A549 treated with AZD9567 at 1 μM for 4 hours (cell line): ENCODE measurements around the gene MRPL53. TPM values are rescaled to one million over a fixed set of nuclear protein-coding genes. Genes with fewer than 3 reads are reported as not detected.

Experiments
- total RNA-seq: library from RNA; stranded (reverse); fragments of 200-300 nt; extraction: Qiagen RNA extraction; gene quantifications from 5 replicates; pipeline ENCODE4 v1.2.3, GENCODE V29; 2022; ENCODE audit not compliant: insufficient read depth

MRPL53 gene
- 98.3 to 143 TPM (median 142 TPM) in 5 replicates for total RNA-seq

DNA sequence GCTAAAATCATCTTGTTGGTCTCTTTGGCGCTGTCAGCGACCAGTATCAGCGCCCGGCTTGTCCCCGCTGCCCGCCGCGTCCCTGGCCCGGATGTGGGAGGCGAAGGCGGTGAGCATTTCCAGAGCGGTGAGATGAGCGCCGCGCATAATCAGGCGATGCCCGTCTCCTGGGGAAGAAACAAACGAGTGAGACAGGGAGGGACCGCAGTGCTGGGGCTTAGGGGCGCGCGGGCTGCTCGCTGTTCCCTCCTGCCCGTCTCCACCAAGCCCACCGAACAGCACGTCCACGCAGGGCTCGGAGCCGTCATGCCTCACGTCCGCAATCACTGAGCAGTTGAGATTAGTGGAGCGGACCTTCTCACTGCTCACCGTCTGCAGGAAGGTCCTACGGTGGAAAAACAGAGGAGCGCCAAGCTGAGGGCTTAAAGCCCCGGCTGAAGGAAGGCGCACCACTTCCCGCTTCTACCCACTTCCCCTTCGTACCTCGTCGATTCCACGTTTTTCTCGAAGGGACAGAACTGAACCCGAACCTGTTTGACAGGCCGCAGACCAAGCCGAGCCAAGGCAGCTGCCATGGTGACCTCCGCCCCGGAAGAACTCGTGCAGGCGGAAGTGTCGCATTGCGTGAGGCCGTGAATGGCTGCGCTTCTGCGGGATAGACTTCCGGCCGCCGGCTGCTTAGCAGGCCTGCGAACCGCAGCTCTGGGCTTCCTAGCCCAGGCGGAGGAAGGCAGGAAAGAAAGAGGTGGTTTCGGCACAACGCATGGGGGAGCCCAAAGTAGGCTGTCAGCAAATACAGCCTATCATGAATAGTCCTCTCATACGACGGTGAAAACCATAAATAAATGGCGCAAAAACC, at the start of gene MRPL53:
Gene MRPL53, minus strand, starts transcription at position 595 of the 859 bp plus-strand sequence. Its CDS starts 20 bp downstream, at position 575.

DNA sequence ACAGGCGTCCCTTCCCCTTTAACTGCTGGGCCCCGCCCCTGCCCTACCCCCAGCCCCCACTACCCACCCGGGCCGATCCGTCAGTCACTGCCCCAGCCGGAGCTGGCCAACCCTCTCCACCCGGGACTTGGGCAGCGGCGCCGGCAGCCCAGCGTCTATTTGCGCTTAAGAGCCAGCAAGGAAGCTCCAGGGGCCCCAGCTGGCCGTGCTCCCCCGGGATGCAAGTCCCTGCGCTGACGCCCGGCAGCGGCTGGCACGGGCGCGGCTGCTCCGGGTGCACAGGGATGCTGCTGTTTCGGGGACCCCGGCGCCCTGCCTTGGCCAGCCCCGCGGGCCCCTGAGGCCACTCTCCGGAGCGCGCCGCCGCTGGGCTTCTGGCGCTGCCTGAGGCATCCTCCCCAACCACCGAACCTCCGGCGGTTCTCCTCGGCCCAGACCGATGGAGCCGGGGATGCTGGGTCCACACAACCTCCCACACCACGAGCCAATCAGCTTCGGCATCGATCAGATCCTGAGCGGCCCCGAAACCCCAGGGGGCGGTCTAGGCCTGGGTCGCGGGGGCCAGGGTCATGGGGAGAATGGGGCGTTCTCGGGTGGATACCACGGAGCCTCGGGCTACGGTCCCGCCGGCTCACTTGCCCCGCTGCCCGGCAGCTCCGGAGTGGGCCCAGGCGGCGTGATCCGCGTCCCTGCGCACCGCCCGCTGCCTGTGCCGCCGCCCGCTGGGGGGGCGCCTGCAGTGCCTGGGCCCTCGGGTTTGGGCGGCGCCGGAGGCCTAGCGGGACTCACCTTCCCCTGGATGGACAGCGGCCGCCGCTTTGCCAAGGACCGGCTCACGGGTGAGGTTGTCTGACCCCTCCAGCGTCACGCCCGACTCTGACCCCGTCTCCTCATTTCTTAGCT, 42.1 kb upstream of the MRPL53 start, which contains the start of gene TLX2:
Gene TLX2, plus strand, starts transcription at position 83 of the 903 bp plus-strand sequence. Its CDS starts 357 bp downstream, at position 440.

DNA sequence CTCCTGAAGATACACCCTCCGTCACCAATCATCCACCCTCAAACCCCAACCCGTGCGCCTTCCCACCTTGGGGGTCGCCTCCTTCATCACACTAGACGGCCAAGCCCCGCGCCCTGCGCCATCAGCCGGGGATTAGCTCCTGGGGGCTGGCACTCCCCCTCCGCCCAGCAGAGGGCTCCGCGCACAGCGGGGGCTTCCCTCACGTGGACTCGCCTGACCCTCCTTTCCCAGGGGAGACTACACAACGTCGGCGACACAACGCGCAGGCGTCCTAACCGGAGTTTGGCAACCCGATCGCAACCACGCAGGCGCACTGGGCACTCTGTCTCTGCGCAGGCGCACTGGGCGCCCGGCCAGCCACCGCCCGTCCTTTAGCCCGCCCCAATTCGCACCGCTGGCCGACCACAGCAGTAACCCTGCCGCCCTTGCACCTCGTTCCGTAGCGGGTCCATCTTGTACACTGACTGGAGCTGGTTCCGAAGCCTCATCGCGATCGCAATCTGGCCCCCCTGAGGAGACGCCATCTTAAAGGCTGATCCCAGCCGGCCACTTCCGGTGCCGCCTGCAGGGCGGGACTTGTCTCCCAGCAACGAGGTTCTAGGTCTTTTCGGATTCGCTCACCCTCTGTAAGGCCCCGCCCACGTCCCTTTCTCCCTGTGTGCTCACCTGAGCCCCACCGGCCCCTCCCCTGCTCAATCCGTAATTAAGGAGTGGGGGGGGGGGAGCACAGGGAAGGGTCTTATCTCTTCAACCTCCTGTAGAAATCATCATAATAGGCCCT, 34.9 kb upstream of the MRPL53 start, which contains the start of gene PCGF1:
Gene PCGF1, minus strand, starts transcription at position 551 of the 781 bp plus-strand sequence. Its CDS starts 27 bp downstream, at position 524.

DNA sequence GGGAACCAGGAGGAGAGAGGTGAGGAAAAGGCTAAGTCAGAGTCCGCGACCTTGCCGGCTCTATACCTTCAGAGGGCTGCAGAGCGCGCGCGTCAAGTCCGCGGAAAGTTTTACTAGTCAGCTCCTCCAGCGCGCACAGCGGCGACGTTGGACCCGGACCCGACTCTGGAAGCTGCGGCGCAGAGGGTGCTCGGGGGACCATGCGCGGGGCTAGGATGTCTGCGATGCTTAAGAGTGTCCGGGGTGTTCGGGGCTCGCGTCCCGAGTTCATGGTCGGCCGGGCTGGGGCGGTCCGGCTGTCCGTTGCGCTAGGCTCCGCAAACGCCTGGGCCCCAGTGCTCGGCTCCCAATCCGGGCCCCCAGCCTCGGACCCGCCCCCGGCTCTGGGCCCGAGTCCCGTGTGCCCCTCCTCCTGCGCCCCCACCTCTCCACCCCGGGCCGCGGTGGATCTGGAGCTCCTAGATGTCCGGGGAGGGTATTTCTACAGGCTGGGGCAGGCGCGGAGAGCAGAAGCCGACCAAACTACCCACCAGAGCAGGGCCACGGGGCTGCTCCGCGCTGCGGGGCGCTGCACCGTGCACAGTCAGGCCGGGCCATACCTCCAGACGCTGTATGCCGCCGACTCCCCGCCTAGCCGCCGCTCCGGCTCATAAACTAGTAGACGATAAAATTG, 26.9 kb upstream of the MRPL53 start, which contains the start of gene LBX2:
Gene LBX2, minus strand, starts transcription at position 337 of the 673 bp plus-strand sequence. Its CDS starts 66 bp downstream, at position 271.

DNA sequence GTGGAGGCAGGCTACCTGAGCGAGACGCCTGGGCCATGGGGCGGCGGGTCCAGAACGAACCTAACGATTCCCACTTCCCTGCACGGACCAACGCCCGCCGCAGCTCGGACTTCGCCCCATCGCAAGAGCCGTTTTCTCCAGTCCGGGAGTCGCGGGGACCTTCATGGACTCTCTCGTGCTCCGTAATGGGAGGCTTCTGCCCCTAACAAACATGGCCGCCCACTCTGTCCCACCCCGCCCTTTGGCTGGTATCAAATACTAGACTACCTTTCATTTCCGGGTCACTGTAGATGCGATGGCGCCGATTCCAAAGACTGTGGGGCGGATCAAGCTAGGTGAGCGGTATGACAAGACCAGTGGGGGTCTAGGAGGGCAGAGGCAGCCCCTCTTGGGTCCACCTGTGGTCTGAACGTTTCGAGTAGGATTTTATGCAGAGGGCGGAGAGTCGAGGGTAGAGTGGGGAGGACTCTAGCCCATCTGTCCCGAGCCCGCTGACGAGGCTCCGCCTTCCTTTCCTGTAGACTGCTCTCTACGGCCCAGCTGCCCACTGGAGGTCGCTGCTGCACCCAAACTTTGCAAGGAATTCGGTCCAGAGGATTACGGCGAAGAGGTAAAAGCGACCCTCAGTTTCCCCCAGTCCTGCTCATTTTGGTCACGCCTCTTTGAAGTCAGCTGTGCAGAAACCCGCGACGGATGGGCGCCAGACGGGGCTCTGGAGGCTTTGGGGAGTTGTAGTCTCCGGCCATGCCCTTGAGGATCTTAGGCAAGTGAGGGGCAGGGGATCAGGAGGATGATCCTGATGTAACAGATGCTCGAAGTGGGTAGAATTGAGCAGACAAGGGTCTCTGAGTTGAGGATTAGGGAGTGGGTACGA, 10.6 kb upstream of the MRPL53 start, which contains the start of the genes CCDC142 and TTC31:
Gene CCDC142, minus strand, starts transcription at position 198 of the 874 bp plus-strand sequence. Its CDS starts 161 bp downstream, at position 37.
Gene TTC31, plus strand, starts transcription at position 281 of the 874 bp plus-strand sequence. Its CDS starts 15 bp downstream, at position 296.

DNA sequence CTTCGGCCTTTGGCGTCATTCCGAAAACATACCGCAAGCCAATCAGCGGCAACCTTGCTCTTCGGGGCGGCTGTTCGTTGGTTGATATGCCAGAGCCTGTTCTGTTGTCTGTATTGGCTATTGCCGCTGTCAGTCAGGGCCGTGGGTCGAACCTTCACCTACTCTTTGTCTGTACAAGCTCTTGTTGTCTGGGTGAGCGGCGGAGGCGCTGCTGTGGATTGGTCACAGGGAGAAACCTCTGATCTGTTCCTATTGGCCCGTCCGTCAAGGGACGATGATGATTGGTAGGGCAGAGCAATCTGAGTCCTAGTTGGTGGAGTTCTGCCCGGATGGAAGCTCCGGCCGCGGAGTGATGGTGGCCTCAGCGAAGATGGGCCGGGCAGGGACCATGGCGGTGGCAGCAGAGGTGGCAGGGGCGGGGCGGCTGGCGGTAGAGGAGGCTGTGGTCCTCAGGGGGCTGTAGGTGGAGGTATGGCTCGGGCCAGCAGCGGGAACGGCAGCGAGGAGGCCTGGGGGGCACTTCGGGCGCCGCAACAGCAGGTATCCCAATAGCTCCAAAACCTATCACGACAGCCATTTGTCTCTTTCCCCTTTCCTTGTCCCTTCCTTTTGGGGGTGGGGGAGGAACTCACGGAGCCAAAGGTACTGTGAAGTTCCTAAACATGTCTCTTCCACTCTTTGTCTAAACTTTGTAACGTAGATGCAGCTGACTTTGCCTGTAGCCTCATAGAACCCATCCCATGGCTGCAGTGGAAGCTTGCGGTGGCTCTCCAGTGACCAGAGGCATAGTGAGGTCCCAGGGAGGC, 14.1 kb downstream of the MRPL53 start, which contains the start of gene WBP1:
Gene WBP1, plus strand, starts transcription at position 307 of the 806 bp plus-strand sequence. Its CDS starts 165 bp downstream, at position 472.

DNA sequence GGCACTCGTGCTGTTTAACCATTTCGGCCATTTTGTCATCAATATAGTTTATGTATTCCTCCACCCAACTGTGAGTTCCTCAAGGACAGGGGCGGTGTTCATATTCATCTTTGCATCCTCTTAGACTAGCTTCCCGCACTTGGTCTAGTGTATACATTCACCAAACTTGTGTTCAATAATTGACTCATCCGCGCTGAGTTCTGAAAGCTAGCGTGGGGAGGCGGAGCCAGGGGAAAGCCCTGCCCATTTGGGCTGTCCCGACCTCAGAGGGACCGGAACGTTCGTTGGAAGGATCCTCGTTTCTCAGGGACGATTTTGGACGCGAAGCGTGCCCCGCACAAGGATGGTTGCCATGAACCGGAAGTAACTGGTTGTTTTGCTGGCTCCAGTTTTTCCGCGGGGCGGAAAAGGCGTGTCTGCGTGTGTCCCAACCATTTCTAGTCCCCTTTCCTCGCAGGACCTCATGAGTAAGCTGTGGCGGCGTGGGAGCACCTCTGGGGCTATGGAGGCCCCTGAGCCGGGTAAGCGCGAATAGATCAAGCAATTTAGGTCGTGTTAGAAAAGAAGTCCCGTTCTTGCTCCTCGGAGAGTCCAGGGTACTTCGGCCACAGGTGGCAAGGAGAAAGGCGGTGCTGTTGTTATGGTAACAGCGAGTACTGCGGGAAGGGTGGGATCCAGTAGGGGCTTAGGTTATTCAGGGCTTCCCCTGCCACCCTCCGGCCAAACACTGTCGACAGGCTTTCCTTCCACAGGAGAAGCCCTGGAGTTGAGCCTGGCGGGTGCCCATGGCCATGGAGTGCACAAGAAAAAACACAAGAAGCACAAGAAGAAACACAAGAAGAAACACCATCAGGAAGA, 17.6 kb downstream of the MRPL53 start, which contains the start of gene INO80B:
Gene INO80B, plus strand, starts transcription at position 434 of the 858 bp plus-strand sequence. Its CDS starts 30 bp downstream, at position 464.

DNA sequence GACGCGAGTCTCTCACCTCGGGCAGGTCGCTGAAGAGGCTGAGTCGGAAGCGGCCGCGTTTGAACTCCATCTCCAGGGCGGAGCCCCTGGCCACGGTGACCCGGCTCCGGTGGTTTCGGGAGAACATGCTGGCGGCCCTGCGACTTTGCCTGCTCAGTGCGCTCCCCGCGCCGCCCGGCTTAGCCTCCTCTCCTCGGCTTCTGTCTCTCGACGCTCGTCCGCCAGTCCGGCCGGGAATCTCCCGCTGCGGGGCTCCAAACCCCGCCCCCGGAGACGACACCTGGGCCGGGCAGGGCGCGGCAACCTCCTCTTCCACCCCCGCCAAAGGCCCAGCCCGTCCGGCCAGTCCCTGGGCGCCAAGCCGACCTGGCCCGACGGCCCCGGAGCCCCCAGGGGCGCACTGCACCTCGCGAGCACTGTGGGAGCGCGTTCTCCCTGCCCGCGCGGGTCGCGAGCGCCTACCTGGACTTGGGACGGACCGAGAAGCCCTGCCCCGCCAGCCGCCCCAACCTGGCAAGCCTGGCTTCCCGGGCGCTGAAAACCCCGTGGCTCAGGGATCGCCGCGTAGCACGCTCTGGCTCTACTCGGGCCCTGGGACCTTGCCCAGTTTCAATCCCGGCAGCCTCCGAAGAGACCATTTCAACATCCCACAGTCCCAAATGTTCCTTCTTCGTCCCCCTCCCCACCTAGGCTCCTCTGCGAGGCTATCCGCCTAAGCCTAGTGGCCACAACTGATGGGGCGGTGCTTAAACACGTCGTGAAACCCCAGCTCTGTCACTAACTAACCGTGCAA, 30.6 kb downstream of the MRPL53 start, which contains the start of gene RTKN:
Gene RTKN, minus strand, starts transcription at position 248 of the 793 bp plus-strand sequence. Its CDS starts 121 bp downstream, at position 127.

Other genes with a start within 250 kb of the MRPL53 start
- 0.23 to 0.55 TPM (median 0.51 TPM) in 4 of 5 replicates, not detected in the other for gene SLC4A5, start 129.3 kb downstream of the MRPL53 start, total RNA-seq
- 108 to 152 TPM (median 145 TPM) in 5 replicates for gene DCTN1, start 92.4 kb downstream of the MRPL53 start, total RNA-seq
- 2.9 to 5.0 TPM (median 4.2 TPM) in 5 replicates for gene C2orf81, start 51.1 kb downstream of the MRPL53 start, total RNA-seq
- 81.9 to 90.0 TPM (median 89.3 TPM) in 5 replicates for gene WDR54, start 51.0 kb downstream of the MRPL53 start, total RNA-seq
- 21.5 to 26.2 TPM (median 25.1 TPM) in 5 replicates for gene RTKN, start 30.7 kb downstream of the MRPL53 start, total RNA-seq
- gene INO80B, start 17.6 kb downstream of the MRPL53 start, total RNA-seq: 28.3 to 54.8 TPM (median 52.5 TPM) in 5 replicates
- 65.3 to 86.2 TPM (median 83.5 TPM) in 5 replicates for gene WBP1, start 14.2 kb downstream of the MRPL53 start, total RNA-seq
- gene MOGS, start 7.3 kb downstream of the MRPL53 start, total RNA-seq: 39.3 to 56.5 TPM (median 54.1 TPM) in 5 replicates
- 14.4 to 15.4 TPM (median 14.5 TPM) in 5 replicates for gene CCDC142, start 10.3 kb upstream of the MRPL53 start, total RNA-seq
- gene TTC31, start 10.4 kb upstream of the MRPL53 start, total RNA-seq: 12.7 to 19.4 TPM (median 18.6 TPM) in 5 replicates
- 2.7 to 3.9 TPM (median 3.2 TPM) in 4 of 5 replicates, not detected in the other for gene LBX2, start 26.9 kb upstream of the MRPL53 start, total RNA-seq
- gene PCGF1, start 35.0 kb upstream of the MRPL53 start, total RNA-seq: 34.2 to 37.9 TPM (median 35.0 TPM) in 5 replicates
- 0.28 to 0.46 TPM (median 0.37 TPM) in 4 of 5 replicates, not detected in the other for gene TLX2, start 41.8 kb upstream of the MRPL53 start, total RNA-seq
- 0.09 to 0.27 TPM (median 0.16 TPM) in 3 of 5 replicates, not detected in the others for gene DQX1, start 53.6 kb upstream of the MRPL53 start, total RNA-seq
- gene AUP1, start 57.0 kb upstream of the MRPL53 start, total RNA-seq: 174 to 251 TPM (median 241 TPM) in 5 replicates
- 35.6 to 41.1 TPM (median 39.5 TPM) in 5 replicates for gene HTRA2, start 57.3 kb upstream of the MRPL53 start, total RNA-seq
- gene LOXL3, start 81.3 kb upstream of the MRPL53 start, total RNA-seq: 0.22 to 8.4 TPM (median 0.42 TPM) in 5 replicates
- gene DOK1, start 82.0 kb upstream of the MRPL53 start, total RNA-seq: 3.7 to 6.0 TPM (median 4.8 TPM) in 5 replicates
- gene M1AP, start 175.7 kb upstream of the MRPL53 start, total RNA-seq: not detected in 5 replicates
- gene SEMA4F, start 181.6 kb upstream of the MRPL53 start, total RNA-seq: 9.7 to 12.1 TPM (median 11.4 TPM) in 5 replicates